MCF 10A (cell line): ENCODE measurements around the gene PTTG2. TPM values are rescaled to one million over a fixed set of nuclear protein-coding genes. Genes with fewer than 3 reads are reported as not detected.

ENCODE experiments used
- BruUV-seq: library from RNA; stranded (reverse); fragments of 400-500 nt; replicated peaks from 2 replicates; lab custom pipeline; 2021; lab: Mats Ljungman, UMichigan
- CTCF ChIA-PET: fragments of 300-600 bp; sonication (Branson Sonifier 250); formaldehyde crosslinking; extraction: SDS; loops from one replicate; lab custom pipeline; 2021; ENCODE audit warnings: antibody characterized with exemption, inconsistent platforms; lab: Yijun Ruan, JAX
- POLR2A ChIA-PET: fragments of 300-600, 350-650 bp; sonication (Branson Sonifier 250); formaldehyde crosslinking; extraction: SDS; loops from one replicate; lab custom pipeline; 2020; ENCODE audit warnings: antibody characterized with exemption, inconsistent platforms; lab: Yijun Ruan, JAX
- DNase-seq: peaks from one replicate; pipeline ENCODE4 v3.0.0-alpha.2; 2018; ENCODE audit not compliant: unreplicated experiment
- H3K27ac Mint-ChIP-seq: one replicate; pipeline ENCODE4 v1.8.0; 2022; ENCODE audit warnings: mild to moderate bottlenecking, low read depth, mixed read lengths; ENCODE audit not compliant: unreplicated experiment
- H3K27me3 Mint-ChIP-seq: one replicate; pipeline ENCODE4 v1.8.0; 2022; ENCODE audit warnings: mixed read lengths; ENCODE audit not compliant: insufficient read depth, unreplicated experiment
- H3K36me3 Mint-ChIP-seq: one replicate; pipeline ENCODE4 v1.8.0; 2022; ENCODE audit warnings: mild to moderate bottlenecking, moderate library complexity, mixed read lengths; ENCODE audit not compliant: insufficient read depth, unreplicated experiment
- H3K4me1 Mint-ChIP-seq: one replicate; pipeline ENCODE4 v1.8.0; 2022; ENCODE audit warnings: mixed read lengths; ENCODE audit not compliant: insufficient read depth, unreplicated experiment
- H3K4me3 Mint-ChIP-seq: one replicate; pipeline ENCODE4 v1.8.0; 2022; ENCODE audit warnings: mild to moderate bottlenecking, moderate library complexity, mixed read lengths; ENCODE audit not compliant: unreplicated experiment
- H3K9me3 Mint-ChIP-seq: one replicate; pipeline ENCODE4 v1.8.0; 2022; ENCODE audit warnings: mixed read lengths; ENCODE audit not compliant: unreplicated experiment
- CTCF ChIP-seq: fragments of 200-600 bp; IDR thresholded peaks from one replicate; pipeline ENCODE4 v1.8.0; 2022; ENCODE audit warnings: antibody characterized with exemption, mild to moderate bottlenecking; ENCODE audit not compliant: unreplicated experiment
- intact Hi-C: fragments of 100-400 bp; cut with micrococcal nuclease; formaldehyde crosslinking; loops from 2 replicates; pipeline ENCODE4 v1.14.1; 2022
- total RNA-seq: library from RNA; stranded (reverse); gene quantifications from 2 replicates; pipeline ENCODE4 v1.2.3, GENCODE V29; 2022

Gene PTTG2
- total RNA-seq, 1 experiment from 2014 or later: not detected

DNA sequence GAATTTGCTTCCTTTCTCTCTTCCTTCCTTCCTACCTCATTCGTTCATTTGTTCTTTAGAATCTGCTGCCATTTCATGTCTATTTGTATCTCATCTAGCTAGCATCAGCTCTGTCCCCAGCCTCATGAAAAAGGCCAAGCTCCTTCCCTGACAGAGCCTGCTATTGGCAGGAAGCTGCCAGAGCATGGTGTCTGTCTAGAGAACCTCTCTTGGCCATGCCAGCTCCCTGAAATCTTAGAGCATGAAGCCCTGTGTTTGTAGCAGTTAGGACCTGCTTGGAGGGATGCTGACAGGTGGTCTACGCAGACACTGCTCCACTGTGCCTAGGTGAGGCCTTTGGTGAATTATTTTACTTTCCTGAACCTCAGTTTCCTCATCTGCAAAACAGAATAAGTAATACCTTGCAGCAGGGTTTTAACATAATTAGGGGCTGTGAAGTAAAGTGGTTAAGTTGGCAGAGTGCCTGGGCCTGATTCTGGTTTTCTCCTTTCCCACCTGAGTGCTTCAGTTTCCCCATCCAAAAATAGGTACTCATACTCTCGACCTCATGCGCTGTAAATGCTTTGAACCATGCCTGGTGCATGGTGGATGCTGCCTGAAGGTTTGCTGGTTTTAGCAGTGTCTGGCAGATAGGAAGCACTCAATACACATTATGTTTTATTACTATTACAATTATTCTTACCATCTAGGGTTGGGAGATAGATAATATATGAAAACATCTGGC lies 4.7 kb downstream of the PTTG2 start:
- ChIA-PET POLR2A (no interaction called here), CTCF (interaction anchor here (0.6 kb wide), 1 partner anchor 103 kb away, joined by 3 read pairs; no protein-coding TSS in a partner anchor)
- no TSS peak for BruUV-seq
- H3K9me3 Mint-ChIP-seq: no peaks in the 10 kb centered on the region
- TF ChIP-seq CTCF: no peak
- no peak overlapping the region for H3K27ac Mint-ChIP-seq
- no peak overlapping the region for H3K4me3 Mint-ChIP-seq
- intact Hi-C loops: no loop called here
- H3K36me3 Mint-ChIP-seq: no peaks in the 10 kb centered on the region
- no peak for DNase-seq
- no peaks in the 10 kb centered on the region for H3K4me1 Mint-ChIP-seq
- no peaks in the 10 kb centered on the region for H3K27me3 Mint-ChIP-seq

- no TSS peak for BruUV-seq
- POLR2A ChIA-PET: no interaction called here
- H3K4me3 Mint-ChIP-seq: no peak overlapping the region
- H3K27ac Mint-ChIP-seq: no peak overlapping the region
- CTCF ChIA-PET: interaction anchor here (0.6 to 0.9 kb wide), 6 partner anchors 11 to 477 kb away, joined by 3 to 6 read pairs (median 4); no protein-coding TSS in a partner anchor
- no peaks in the 10 kb centered on the region for H3K4me1 Mint-ChIP-seq
- no peaks in the 10 kb centered on the region for H3K36me3 Mint-ChIP-seq
- no peak for TF ChIP-seq CTCF
- no peaks in the 10 kb centered on the region for H3K9me3 Mint-ChIP-seq
- intact Hi-C loops: no loop called here
- no peak for DNase-seq
- H3K27me3 Mint-ChIP-seq: no peaks in the 10 kb centered on the region
Observed at GRCh38 chr4:37966044-37966443, 5.8 kb downstream of the PTTG2 start.

DNA sequence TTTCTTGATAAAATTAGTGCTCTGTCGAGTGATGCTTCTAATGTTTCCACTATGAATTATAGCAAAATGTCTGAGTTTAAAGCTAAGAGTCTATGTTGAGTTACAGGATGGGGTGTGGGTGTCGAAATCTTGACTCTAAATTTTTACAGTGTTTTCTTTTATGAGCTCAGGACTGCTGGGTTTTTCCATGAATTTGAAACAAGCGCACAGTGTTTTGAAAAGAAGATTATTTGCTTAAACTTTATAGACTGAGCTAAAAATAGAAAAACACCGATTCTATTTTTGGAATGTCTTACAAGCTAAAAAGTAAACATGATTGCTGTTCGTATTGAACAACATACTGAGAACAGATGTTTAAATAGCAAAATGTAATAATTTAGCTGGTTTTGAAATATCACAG lies 7.5 kb downstream of the PTTG2 start:
- no peak overlapping the region for H3K27ac Mint-ChIP-seq
- H3K27me3 Mint-ChIP-seq: no peaks in the 10 kb centered on the region
- H3K9me3 Mint-ChIP-seq: no peaks in the 10 kb centered on the region
- no peak overlapping the region for H3K4me3 Mint-ChIP-seq
- no TSS peak for BruUV-seq
- no peak for DNase-seq
- intact Hi-C loops: no loop called here
- no peaks in the 10 kb centered on the region for H3K36me3 Mint-ChIP-seq
- ChIA-PET CTCF (interaction anchor here (0.6 to 1.3 kb wide), 3 partner anchors 166 to 1166 kb away, joined by 3 to 5 read pairs (median 3); no protein-coding TSS in a partner anchor), POLR2A (interaction anchor here (1.1 kb wide), 1 partner anchor 141 kb away, joined by 3 read pairs; the partner anchor contains the start of gene PGM2)
- no peaks in the 10 kb centered on the region for H3K4me1 Mint-ChIP-seq
- no peak for TF ChIP-seq CTCF

- ChIA-PET CTCF (interaction anchor here (0.8 to 1.3 kb wide), 2 partner anchors 77 to 167 kb away, joined by 3 read pairs; no protein-coding TSS in a partner anchor), POLR2A (no interaction called here)
- Mint-ChIP-seq H3K4me1 (no peaks in the 10 kb centered on the region), H3K9me3 (no peaks in the 10 kb centered on the region), H3K27ac (no peak overlapping the region), H3K36me3 (no peaks in the 10 kb centered on the region), H3K4me3 (no peak overlapping the region), H3K27me3 (no peaks in the 10 kb centered on the region)
- no peak for DNase-seq
- no peak for TF ChIP-seq CTCF
- BruUV-seq: no TSS peak
- intact Hi-C loops: no loop called here
Observed at GRCh38 chr4:37968747-37969146, 8.5 kb downstream of the PTTG2 start.
